ENCODE measurements around the gene STAG3.
"Not testable (repeated sequence)": the region's sequence is repeated elsewhere in the genome, so short reads cannot be mapped to it uniquely, and the experiment has no call there.

DNA sequence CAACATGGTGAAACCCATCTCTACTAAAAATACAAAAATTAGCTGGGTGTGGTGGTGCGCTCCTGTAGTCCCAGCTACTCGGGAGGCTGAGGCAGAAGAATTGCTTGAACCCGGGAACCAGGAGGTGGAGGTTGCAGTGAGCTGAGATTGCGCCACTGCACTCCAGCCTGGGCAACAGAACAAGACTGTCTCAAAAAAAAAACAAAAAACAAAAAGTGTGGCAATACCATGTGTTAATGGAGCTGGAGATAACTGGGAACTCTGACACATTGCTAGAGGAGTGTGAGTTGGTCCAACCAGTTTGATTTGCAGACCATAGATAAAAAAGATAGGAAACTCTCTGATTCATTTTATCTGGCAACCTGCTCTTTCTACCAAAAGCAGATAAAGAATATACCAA is 31.4 kb upstream of the STAG3 start:
- TF ChIP-seq, protein P1, sequence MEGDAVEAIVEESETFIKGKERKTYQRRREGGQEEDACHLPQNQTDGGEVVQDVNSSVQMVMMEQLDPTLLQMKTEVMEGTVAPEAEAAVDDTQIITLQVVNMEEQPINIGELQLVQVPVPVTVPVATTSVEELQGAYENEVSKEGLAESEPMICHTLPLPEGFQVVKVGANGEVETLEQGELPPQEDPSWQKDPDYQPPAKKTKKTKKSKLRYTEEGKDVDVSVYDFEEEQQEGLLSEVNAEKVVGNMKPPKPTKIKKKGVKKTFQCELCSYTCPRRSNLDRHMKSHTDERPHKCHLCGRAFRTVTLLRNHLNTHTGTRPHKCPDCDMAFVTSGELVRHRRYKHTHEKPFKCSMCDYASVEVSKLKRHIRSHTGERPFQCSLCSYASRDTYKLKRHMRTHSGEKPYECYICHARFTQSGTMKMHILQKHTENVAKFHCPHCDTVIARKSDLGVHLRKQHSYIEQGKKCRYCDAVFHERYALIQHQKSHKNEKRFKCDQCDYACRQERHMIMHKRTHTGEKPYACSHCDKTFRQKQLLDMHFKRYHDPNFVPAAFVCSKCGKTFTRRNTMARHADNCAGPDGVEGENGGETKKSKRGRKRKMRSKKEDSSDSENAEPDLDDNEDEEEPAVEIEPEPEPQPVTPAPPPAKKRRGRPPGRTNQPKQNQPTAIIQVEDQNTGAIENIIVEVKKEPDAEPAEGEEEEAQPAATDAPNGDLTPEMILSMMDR (IDR thresholded peaks at IDR 0.05) = not testable (repeated sequence)
- not testable (repeated sequence) for TF ChIP-seq POLR2A (IDR thresholded peaks at IDR 0.05)
